ENCODE data around the gene LCE1F. TPM values are rescaled to one million over a fixed set of nuclear protein-coding genes. Genes with fewer than 3 reads are reported as not detected.

Gene LCE1F
- total RNA-seq, 1 donor from 2014 or later: not detected

DNA sequence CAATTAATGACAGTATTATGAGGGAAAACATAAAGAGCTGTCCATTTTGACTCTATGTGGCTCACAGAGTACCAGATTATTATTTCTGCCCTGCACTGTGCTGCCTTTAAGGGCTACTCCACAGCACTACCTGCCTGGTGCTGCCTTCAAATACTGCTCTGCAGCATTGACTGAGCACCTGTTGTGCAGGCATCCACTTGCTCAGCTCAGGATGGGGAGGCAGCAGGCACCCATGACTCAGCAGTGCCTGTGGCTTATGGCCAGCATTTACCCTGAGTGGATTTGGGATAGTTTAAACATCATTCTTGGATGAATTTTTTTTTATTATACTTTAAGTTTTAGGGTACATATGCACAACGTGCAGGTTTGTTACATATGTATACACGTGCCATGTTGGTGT is 18.1 kb upstream of the LCE1F start:
- no peak overlapping the region for H3K27ac Mint-ChIP-seq
- H3K27me3 Mint-ChIP-seq (ENCODE audit: insufficient read depth): no peaks in the 10 kb centered on the region
- H3K4me3 Mint-ChIP-seq: no peak overlapping the region
- no peaks in the 10 kb centered on the region for H3K36me3 Mint-ChIP-seq (ENCODE audit: low read depth)
- H3K4me1 Mint-ChIP-seq (ENCODE audit: low read depth): peaks cover 4% of the 10 kb centered on the region
- DNase-seq (ENCODE audit: low spot score): no peak
- intact Hi-C loops (cut with micrococcal nuclease): no loop called here
- no peaks in the 10 kb centered on the region for H3K9me3 Mint-ChIP-seq

DNA sequence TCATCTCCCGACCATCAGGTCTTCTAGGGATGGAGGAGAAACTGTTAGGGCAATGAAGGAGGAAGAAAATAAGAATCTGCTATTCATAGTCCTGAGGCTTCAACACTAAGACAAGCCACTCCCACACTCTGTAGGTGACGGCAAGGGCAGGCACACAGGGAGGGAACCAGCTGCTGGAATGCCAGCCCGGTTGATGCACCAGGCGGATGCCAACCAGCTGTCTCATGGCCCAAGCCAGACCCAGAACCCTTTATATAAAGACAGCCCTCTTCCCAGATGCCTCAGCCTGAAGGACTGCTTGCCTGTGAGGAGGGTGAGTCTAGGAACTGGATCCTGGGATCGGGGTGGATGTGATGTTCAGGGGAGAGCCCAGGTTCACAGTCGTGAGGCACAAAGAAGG is 17.2 kb upstream of the LCE1F start, which contains the start of gene KPRP:
TSS of gene KPRP (plus strand) at position 279 of the 400 bp plus-strand sequence. CDS start 1,564 bp downstream, outside the sequence.
- no peaks in the 10 kb centered on the region for H3K4me1 Mint-ChIP-seq (ENCODE audit: low read depth)
- no peak for DNase-seq (ENCODE audit: low spot score)
- H3K36me3 Mint-ChIP-seq (ENCODE audit: low read depth): no peaks in the 10 kb centered on the region
- intact Hi-C loops (cut with micrococcal nuclease): no loop called here
- no peak within 1 kb of the TSS for H3K4me3 Mint-ChIP-seq
- no peaks in the 10 kb centered on the region for H3K9me3 Mint-ChIP-seq
- no peak within 1 kb of the TSS for H3K27ac Mint-ChIP-seq
- no peaks in the 10 kb centered on the region for H3K27me3 Mint-ChIP-seq (ENCODE audit: insufficient read depth)

DNA sequence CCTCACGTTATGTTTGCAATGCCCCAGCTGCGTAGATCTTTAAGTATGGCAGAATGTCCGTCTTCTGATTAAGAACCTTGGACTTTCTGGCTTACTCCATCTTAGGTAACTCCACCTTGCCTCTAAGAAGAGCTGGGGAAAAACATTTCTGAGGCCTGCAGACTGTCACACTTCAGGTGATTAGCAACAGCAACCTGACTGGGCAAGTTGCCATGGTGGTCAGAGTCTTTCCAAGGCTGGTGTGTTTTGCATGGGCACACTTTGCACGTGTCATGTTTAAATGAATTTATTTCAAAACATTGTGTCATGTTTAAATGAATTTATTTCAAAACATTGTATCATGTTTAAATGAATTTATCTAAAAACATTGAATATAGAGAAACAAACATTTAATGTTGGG is 16.3 kb upstream of the LCE1F start:
- Mint-ChIP-seq H3K4me3 (no peak overlapping the region), H3K27me3 (ENCODE audit: insufficient read depth) (no peaks in the 10 kb centered on the region), H3K9me3 (no peaks in the 10 kb centered on the region), H3K27ac (no peak overlapping the region), H3K4me1 (ENCODE audit: low read depth) (no peaks in the 10 kb centered on the region), H3K36me3 (ENCODE audit: low read depth) (no peaks in the 10 kb centered on the region)
- no peak for DNase-seq (ENCODE audit: low spot score)
- intact Hi-C loops (cut with micrococcal nuclease): no loop called here

DNA sequence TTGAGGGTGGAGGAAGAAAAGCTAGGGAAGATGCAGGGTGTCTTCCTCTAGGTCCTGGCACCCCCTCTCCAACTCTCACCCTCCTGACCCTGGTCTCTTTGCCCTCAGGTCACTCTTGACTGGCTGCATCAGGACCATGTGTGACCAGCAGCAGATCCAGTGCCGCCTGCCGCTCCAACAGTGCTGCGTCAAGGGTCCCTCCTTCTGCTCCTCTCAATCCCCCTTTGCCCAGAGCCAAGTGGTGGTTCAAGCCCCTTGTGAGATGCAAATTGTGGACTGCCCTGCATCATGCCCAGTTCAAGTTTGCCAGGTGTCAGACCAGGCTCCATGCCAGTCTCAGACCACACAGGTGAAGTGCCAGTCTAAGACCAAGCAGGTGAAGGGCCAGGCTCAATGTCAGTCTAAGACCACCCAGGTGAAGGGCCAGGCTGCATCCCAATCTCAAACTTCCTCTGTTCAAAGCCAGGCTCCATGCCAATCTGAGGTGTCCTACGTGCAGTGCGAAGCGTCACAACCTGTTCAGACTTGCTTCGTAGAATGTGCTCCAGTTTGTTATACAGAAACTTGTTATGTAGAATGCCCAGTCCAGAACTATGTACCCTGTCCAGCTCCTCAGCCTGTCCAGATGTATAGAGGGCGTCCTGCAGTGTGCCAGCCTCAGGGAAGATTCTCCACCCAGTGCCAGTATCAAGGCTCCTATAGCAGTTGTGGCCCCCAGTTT is 15.3 kb upstream of the LCE1F start:
- no peak overlapping the region for H3K4me3 Mint-ChIP-seq
- no peak overlapping the region for H3K27ac Mint-ChIP-seq
- DNase-seq (ENCODE audit: low spot score): no peak
- H3K4me1 Mint-ChIP-seq (ENCODE audit: low read depth): no peaks in the 10 kb centered on the region
- intact Hi-C loops (cut with micrococcal nuclease): no loop called here
- H3K9me3 Mint-ChIP-seq: no peaks in the 10 kb centered on the region
- no peaks in the 10 kb centered on the region for H3K36me3 Mint-ChIP-seq (ENCODE audit: low read depth)
- H3K27me3 Mint-ChIP-seq (ENCODE audit: insufficient read depth): no peaks in the 10 kb centered on the region

DNA sequence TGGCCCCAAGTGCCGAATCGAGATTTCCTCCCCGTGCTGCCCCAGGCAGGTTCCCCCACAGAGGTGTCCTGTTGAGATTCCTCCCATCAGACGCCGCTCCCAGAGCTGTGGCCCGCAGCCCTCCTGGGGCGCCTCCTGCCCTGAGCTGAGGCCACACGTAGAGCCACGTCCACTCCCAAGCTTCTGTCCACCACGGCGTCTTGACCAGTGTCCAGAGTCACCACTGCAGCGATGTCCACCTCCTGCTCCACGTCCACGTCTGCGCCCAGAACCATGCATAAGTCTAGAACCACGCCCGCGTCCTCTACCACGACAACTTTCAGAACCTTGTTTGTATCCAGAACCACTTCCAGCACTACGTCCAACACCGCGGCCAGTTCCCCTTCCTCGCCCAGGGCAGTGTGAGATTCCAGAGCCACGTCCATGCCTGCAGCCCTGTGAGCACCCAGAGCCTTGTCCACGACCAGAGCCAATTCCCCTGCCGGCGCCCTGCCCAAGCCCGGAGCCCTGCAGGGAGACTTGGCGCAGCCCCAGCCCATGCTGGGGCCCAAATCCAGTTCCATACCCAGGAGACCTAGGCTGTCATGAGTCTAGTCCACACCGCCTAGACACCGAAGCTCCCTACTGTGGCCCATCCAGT is 14.3 kb upstream of the LCE1F start:
- no peak overlapping the region for H3K27ac Mint-ChIP-seq
- H3K4me1 Mint-ChIP-seq (ENCODE audit: low read depth): no peaks in the 10 kb centered on the region
- no peaks in the 10 kb centered on the region for H3K9me3 Mint-ChIP-seq
- H3K4me3 Mint-ChIP-seq: no peak overlapping the region
- no peaks in the 10 kb centered on the region for H3K36me3 Mint-ChIP-seq (ENCODE audit: low read depth)
- no peaks in the 10 kb centered on the region for H3K27me3 Mint-ChIP-seq (ENCODE audit: insufficient read depth)
- intact Hi-C loops (cut with micrococcal nuclease): no loop called here
- DNase-seq (ENCODE audit: low spot score): no peak

DNA sequence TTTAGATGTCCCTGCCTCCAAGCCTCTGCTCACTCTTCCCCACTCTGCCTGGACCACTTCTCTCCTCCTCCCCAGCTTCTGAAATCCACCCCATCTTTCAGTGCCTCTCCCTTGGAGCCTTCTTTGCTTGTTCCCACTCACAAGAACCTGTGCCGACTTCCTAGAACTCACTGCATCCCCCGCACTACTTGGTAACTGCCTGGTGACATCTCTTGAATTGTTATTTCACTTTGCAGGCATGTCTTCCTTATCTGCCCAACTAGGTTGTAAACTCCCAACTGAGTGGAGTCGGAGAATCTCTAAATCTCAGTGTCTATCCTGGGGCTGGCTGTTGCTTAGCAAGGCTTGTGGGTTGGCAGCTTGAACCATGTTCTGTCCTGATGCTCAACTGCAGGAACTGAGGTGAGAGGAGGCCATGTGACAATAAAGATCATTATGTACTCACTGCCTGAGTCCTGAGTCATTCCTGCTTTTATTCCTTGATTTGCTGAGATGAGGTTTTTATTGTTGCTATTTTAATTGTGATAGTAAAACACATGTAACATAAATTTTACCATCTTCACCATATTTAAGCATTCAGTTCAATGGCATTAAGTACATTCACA is 13.2 kb upstream of the LCE1F start:
- no peaks in the 10 kb centered on the region for H3K36me3 Mint-ChIP-seq (ENCODE audit: low read depth)
- H3K27ac Mint-ChIP-seq: no peak overlapping the region
- no peak overlapping the region for H3K4me3 Mint-ChIP-seq
- no peaks in the 10 kb centered on the region for H3K27me3 Mint-ChIP-seq (ENCODE audit: insufficient read depth)
- no peaks in the 10 kb centered on the region for H3K9me3 Mint-ChIP-seq
- no peaks in the 10 kb centered on the region for H3K4me1 Mint-ChIP-seq (ENCODE audit: low read depth)
- intact Hi-C loops (cut with micrococcal nuclease): no loop called here
- no peak for DNase-seq (ENCODE audit: low spot score)

DNA sequence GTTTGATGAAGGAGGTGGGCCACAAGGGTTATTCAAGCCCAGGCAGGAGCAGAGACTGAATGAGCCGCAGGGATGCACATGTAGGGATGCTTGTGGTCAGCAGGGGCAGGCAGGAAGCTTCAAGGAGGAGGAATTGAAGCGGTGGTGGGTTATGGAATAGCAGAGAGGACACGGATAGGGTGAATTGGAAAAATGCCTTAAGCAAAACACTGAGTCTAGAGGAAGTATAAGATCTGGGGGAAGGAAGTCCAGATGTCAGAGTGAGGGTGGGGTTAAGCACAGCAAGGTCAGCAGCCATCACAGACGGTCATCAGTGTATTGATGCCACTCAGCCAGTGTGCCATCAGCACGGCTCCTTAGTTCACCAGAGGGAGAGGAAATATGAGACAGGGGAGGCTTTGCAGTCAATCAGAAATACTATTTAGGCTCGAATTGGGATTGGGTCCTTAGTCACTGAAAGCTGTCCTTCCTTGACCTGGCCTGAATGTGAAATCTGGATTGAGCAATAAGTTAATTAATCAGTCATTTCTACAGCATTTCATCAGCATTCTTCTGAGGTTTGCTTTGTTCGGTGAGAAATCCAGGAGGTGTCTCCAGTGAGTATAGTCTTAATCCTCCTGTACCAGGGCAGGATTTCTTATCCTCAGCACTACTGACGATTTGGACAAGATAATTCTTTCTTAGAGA is 6.0 kb upstream of the LCE1F start:
- Mint-ChIP-seq H3K9me3 (no peaks in the 10 kb centered on the region), H3K27ac (no peak overlapping the region)

DNA sequence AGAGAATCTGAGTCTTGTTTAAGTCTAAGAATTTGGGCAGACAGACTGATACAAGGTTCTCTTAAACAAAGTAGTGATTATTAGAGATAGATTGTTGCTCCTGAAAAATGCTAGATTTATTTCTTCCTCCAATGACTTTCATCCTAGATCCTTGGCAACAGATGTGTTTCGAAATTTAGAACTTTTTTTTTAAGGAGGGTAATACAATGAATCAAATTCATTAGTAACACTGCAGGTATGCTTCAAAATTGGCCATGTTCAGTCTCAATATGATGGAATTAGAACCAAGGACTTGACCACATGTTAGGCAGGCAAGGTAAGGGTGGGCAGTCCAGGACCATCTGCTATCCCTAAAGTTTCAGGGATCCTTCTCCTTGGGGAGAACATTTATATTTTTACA is 4.5 kb upstream of the LCE1F start:
- intact Hi-C loops (cut with micrococcal nuclease): no loop called here
- Mint-ChIP-seq H3K9me3 (no peaks in the 10 kb centered on the region), H3K4me1 (ENCODE audit: low read depth) (no peaks in the 10 kb centered on the region), H3K36me3 (ENCODE audit: low read depth) (no peaks in the 10 kb centered on the region), H3K27ac (no peak overlapping the region), H3K27me3 (ENCODE audit: insufficient read depth) (peaks cover 7% of the 10 kb centered on the region), H3K4me3 (no peak overlapping the region)
- no peak for DNase-seq (ENCODE audit: low spot score)

More for the DNA sequence above, 6.0 kb upstream of the LCE1F start:
- Mint-ChIP-seq H3K4me1 (ENCODE audit: low read depth) (no peaks in the 10 kb centered on the region), H3K36me3 (ENCODE audit: low read depth) (no peaks in the 10 kb centered on the region), H3K27me3 (ENCODE audit: insufficient read depth) (peaks cover 7% of the 10 kb centered on the region), H3K4me3 (no peak overlapping the region)
- DNase-seq (ENCODE audit: low spot score): no peak
- intact Hi-C loops (cut with micrococcal nuclease): no loop called here

DNA sequence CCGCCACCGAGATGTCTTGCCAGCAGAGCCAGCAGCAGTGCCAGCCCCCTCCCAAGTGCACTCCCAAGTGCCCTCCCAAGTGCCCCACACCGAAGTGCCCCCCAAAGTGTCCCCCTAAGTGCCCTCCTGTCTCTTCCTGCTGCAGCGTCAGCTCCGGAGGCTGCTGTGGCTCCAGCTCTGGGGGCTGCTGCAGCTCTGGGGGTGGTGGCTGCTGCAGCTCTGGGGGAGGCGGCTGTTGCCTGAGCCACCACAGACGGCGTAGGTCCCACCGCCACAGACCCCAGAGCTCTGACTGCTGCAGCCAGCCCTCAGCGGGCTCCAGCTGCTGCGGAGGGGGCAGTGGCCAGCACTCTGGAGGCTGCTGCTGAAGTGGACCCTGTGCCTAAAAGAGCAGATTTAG is 1.4 kb downstream of the LCE1F start:
- intact Hi-C loops (cut with micrococcal nuclease): no loop called here
- no peak overlapping the region for H3K4me3 Mint-ChIP-seq
- no peaks in the 10 kb centered on the region for H3K4me1 Mint-ChIP-seq (ENCODE audit: low read depth)
- no peak overlapping the region for H3K27ac Mint-ChIP-seq
- H3K27me3 Mint-ChIP-seq (ENCODE audit: insufficient read depth): peaks cover 3% of the 10 kb centered on the region
- H3K36me3 Mint-ChIP-seq (ENCODE audit: low read depth): no peaks in the 10 kb centered on the region
- no peak for DNase-seq (ENCODE audit: low spot score)
- H3K9me3 Mint-ChIP-seq: no peaks in the 10 kb centered on the region

DNA sequence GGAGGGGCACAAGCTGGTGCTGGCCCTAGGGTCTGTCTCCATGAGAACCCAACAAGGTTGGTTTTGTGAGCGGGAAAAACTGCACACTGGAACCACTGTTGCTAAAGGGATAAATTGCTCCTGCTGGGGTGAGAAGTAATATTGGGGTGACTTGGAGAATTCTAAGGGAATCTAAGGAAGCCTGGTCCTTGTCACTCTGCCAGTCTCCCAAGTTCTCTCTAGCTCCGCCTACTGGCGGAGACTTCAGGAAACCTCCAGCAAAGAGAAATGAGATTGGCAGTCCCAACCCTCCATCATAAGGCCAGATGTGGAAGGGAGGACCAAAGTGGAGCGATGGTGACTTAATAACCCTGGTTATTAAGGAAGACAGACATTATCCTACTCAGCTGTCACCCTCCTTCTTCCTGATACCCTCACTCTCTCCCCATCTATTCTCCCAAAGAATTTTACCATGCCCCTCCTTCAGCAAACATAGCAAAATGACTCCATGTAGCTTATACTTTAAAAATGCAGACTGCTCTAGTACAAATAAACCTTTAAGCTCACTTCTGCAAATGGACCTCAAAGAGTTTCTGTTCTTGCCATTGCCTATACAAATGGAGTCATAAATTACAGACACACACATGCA is 2.7 kb downstream of the LCE1F start:
- Mint-ChIP-seq H3K4me3 (no peak overlapping the region), H3K9me3 (no peaks in the 10 kb centered on the region), H3K27ac (no peak overlapping the region), H3K36me3 (ENCODE audit: low read depth) (no peaks in the 10 kb centered on the region), H3K4me1 (ENCODE audit: low read depth) (no peaks in the 10 kb centered on the region), H3K27me3 (ENCODE audit: insufficient read depth) (peaks cover 3% of the 10 kb centered on the region)
- intact Hi-C loops (cut with micrococcal nuclease): no loop called here
- no peak for DNase-seq (ENCODE audit: low spot score)

DNA sequence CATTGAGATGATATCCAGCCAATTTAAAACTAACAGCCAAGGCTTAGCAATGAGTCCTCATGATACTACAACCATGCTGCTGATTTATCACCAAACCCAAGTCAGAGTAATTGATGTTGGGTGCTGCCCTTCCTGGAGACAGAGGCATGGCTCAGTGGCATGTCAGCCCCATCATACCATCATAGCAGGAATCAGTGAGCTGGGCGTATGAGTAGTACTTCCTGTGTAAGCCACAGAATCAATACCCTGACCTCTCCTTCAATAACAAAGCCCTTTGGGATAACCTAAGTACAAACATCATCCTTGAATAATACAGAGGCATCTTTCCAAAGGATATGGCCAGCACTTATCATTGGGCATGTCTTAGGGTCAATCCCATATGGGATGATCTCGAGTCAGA is 8.2 kb downstream of the LCE1F start:
- intact Hi-C loops (cut with micrococcal nuclease): no loop called here
- no peak overlapping the region for H3K27ac Mint-ChIP-seq
- no peaks in the 10 kb centered on the region for H3K4me1 Mint-ChIP-seq (ENCODE audit: low read depth)
- no peak for DNase-seq (ENCODE audit: low spot score)
- no peaks in the 10 kb centered on the region for H3K36me3 Mint-ChIP-seq (ENCODE audit: low read depth)
- H3K9me3 Mint-ChIP-seq: no peaks in the 10 kb centered on the region
- H3K4me3 Mint-ChIP-seq: no peak overlapping the region
- H3K27me3 Mint-ChIP-seq (ENCODE audit: insufficient read depth): peaks cover 4% of the 10 kb centered on the region

DNA sequence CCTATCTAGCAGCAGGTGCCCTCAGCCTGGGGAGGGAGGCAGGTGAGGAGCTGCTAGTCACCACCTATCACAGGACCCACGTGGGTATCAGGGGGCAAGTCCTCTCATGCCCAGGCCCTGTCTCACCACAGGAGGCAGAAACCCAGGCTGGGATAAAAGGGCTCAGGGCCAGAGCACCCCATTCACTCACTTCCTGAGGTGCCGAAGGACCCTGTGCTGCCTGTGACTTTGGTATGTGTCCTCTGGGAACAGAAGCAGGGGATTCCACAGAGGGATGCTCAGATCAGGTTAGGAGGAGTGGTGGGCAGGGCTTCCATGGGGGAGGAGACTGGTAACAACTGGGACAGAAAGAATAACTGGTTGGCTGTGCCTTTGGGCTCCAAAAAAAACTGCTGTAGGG is 11.1 kb downstream of the LCE1F start, which contains the start of gene LCE1E:
TSS of gene LCE1E (plus strand) at position 181 of the 400 bp plus-strand sequence. CDS start 1,043 bp downstream, outside the sequence.
- H3K4me1 Mint-ChIP-seq (ENCODE audit: low read depth): no peaks in the 10 kb centered on the region
- no peak for DNase-seq (ENCODE audit: low spot score)
- intact Hi-C loops (cut with micrococcal nuclease): no loop called here
- H3K27ac Mint-ChIP-seq: no peak within 1 kb of the TSS
- H3K4me3 Mint-ChIP-seq: no peak within 1 kb of the TSS
- H3K27me3 Mint-ChIP-seq (ENCODE audit: insufficient read depth): peaks cover 1% of the 10 kb centered on the region
- H3K36me3 Mint-ChIP-seq (ENCODE audit: low read depth): no peaks in the 10 kb centered on the region
- H3K9me3 Mint-ChIP-seq: no peaks in the 10 kb centered on the region
